Adipose tissue (tissue), 3 donors: ENCODE data around the gene CDK15. TPM values are rescaled to one million over a fixed set of nuclear protein-coding genes. Genes with fewer than 3 reads are reported as not detected.

Source experiments
- H3K27ac ChIP-seq: one replicate; pipeline ENCODE4 v1.5.1; 2013; ENCODE audit warnings: low read depth, low read length
- WGBS, 3 donors: extraction: QIAGEN DNeasy Blood & Tissue Kit; methylation state at CpG; one replicate each; pipeline ENCODE4 v1.1.7; 2013; 5-methylcytosine and 5-hydroxymethylcytosine counted together
- polyA plus RNA-seq, 3 donors: library from polyadenylated mRNA; stranded (reverse); fragments of 200-250 nt; gene quantifications; one replicate each; pipeline ENCODE4 v1.2.3, GENCODE V29; 2013
- donor health status: healthy with polysubstance abuse.
- donor health status: Bipolar disorder and iron deficiency.
- donor health status: healthy.

CDK15 gene
- polyA plus RNA-seq, 3 donors = 0.30 to 4.9 (median 0.58) TPM

DNA sequence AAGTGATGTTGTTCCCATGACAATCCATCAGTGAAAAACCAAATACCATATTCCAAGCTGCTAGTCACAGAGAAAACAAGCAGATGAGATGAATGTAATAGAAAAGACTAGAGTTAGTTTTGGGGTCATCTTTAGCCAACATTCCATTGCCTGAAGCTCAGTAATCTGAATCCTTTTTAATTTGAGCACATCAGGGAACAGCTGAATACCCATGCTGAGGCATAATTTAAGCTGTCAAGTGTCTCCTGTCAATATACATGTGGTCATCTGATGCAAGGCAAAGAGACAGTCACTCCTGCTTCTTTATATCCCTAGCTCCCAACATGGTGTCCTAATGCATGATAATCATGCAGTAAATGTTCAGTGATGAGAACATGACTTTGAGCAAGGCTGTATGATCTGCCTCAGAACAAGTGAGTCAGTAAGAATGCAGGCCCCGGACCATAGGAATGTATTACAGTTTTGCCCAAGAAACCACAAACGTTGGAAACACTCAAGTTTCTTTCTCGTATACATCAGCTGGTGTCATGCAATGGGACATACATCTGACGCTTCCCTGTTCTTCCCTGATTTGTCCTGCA lies 48.0 kb downstream of the CDK15 start:
- 81 to 82% (median 81%) methylated on average over 4 of the region's 4 CpGs for WGBS, 3 donors
- no peak overlapping the region for H3K27ac ChIP-seq

DNA sequence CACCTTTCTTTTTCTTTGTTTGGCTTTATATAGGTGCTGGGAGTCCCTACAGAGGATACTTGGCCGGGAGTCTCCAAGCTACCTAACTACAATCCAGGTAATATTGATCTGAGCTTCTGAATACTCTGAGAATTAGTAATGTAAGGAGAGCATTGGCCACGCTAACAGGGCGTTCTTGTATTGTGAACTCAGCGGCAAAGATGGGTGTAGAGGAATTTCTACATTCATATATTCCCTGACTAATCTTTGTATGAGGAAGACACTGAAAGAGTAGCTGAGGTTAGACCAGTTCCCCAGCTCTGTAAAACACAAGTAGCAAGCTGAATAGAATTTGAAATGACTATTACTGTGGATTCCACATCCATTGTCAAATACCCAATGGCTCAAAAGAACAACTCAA lies 48.5 kb downstream of the CDK15 start:
- 87 to 97% (median 94%) methylated on average over 4 of the region's 4 CpGs for WGBS, 3 donors
- H3K27ac ChIP-seq = no peak overlapping the region

DNA sequence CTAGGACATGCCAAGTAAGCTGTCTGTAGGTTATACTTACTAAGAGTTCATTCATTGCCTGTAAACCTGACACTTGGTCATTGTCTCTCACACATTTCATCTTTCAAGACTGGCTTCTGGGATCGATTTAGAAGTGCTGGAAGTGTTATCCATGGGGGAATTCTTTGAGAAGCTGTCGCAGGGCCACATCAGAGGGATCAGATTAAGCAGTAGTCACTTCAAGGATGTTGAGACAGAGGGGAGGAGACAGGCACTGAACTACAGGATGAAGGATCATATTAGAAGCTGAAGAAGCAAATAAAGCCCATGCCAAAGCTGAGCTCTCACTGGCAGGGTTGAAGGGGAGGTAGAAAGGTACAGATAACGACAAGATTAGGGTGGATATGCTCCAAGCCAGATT lies 49.0 kb downstream of the CDK15 start:
- 75 to 84% (median 79%) methylated on average over 3 of the region's 3 CpGs for WGBS, 3 donors
- no peak overlapping the region for H3K27ac ChIP-seq

DNA sequence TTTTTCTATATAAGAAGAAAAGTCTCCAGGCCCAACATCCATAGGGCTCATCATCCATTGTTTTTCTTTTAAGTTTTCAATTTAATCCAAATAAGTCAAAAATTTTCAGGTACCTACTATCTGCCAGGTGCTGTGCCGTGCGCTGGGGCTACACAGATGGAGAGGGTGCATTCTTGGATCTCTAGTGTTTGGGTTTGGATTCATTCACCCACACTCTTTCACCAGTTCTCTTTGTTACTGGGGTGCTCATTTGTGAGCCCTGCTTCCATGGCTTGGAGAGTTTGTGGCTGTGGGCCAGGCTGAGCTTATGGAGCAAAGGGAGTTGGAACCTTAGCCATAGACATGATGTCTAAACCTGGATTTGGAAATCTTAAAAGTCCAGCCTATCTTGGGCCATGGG lies 51.0 kb downstream of the CDK15 start:
- H3K27ac ChIP-seq = no peak overlapping the region
- WGBS, 3 donors = 97 to 100% (median 98%) methylated on average over 2 of the region's 2 CpGs

DNA sequence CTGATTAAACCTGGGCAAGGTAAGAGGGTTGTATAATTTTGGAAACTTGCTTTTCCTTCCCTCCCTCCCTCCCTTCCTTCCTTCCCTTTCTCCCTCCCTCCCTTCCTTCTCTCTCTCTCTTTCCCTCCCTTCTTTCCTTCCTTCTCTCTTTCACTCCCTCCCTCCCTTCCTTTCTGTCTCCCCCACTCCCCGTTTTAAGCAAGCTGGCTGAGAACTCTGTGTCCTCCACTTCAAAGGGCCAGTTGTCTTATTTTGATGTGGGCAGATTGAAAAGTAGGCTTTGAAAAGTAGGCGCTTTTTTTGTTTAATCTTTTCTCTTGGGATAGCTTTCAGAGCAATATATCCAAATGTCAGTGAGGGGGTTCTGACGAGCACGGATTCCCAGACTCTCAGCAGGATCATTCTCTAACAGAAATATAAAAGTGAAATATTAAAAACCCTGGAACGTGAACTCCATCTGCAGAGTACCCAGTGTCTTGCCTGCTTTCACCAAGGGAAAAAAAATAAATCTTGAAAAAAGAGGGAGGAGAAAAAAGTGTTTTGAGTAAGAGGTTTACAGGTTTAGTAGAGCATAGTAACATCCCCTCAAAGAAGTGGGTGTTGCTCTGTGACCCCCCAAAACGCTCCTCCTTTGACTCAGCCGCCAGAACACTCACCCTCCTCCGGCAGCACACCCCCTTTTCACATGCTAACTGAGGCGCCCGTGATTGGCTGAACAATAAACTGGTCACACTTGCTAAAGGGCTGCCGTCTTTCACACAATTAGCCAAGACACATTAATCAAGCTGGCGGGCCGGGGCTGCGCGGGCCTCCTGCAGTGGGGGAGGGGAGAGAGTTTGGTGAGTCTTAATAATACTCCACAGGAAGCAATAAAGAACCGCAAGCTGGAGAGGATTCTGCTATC lies 52.2 kb downstream of the CDK15 start:
- no peak overlapping the region for H3K27ac ChIP-seq
- WGBS, 3 donors = 5 to 11% (median 7%) methylated on average over 16 of the region's 16 CpGs

DNA sequence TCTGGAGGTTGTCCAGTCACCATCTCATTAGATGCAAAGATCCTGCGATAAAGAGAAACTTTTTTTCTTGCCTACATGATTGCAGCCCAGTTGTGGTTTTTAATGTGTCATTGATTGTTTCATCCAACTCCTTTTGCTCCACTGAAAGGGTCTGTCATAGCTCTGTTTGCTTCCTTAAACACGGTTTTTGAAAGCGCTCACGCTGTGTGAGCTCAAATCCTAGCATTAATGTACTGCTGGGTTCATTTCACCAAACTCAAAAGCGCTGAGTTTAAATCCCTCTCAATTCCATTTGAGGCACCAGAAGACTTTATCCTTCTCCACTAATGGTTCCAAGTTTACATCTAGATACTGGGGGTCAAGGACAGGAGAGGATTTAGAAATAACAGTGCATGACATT lies 53.6 kb downstream of the CDK15 start:
- no peak overlapping the region for H3K27ac ChIP-seq
- WGBS, 3 donors = 85 to 91% (median 89%) methylated on average over 5 of the region's 5 CpGs

DNA sequence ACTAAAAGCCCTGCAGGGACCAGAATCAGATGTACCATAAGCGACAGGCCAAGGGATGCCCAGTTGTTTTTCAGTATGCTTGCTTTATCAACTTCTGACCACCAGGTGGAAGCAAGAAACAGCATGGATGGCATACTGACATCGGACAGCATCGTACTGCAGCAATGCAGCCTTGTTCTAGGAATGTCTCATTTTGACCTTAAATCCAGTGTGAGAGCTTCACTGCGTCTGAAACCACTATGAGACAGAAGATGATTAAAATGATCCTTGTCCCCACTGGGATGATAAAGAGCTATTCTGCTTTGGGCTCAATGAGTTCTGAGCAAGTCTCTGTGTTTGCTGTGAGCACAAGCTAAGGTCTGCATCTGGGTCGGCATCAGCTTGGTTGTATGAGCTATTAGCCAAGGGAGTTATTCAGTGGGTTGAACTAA lies 54.3 kb downstream of the CDK15 start:
- 13 to 18% (median 16%) methylated on average over 5 of the region's 5 CpGs for WGBS, 3 donors
- H3K27ac ChIP-seq = no peak overlapping the region

DNA sequence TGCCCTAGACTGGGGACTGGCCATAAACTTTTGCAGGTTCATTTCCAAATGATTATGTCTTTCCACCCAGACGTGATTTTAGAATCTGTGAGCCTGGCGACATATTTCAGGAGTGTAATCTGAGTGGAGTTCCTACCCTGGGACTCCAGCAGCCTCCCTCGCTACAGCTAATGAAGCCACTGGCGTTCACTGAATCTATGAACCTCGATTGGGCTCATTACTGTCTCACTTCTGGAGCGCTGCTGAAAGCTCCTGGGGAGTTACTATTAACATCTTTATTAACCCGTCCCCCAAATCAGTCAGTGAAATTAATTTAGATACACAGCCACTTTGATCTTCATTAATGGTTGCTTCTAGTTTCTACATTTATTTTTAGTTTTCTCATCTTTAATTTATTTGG lies 56.5 kb downstream of the CDK15 start:
- H3K27ac ChIP-seq = no peak overlapping the region
- 89 to 92% (median 91%) methylated on average over 7 of the region's 7 CpGs for WGBS, 3 donors

DNA sequence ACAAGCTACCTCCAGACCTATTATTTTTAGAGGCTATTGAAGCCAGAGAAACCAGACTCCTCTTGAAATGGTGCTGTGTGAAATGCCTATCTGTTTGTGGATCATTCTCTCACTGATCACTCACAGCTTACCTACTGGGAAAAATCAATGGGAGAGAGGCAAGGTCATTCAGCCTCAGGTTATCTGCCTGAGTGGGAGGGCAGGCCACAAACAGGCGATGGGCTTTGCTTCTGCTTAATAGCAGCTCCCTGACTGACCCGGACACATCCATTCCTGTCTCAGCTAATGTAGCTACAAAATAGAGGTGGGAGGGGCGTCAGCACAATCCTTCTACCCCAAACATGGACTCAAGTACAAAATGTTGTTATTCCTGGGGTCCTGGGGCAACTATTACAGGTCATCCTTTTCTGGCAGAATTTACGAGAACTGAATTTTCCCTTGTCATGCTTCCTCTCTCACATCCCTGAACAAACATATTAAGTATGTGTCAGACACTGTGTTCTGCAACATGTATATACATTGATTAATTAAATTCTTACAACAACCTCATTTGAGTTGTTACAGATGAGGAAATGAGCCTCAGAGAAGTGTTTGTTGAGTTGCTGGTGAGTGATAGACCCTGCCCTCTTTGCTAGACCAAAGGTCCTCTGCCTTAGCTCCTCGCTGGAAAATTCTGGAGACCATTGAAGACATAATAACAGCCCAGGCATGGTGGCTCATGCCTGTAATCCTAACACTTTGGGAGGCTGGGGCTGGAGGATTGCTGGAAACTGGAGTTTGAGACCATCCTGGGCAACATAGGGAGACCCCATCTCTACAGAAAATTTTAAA lies 60.5 kb downstream of the CDK15 start:
- WGBS, 3 donors = 52 to 82% (median 72%) methylated on average over 5 of the region's 5 CpGs
- H3K27ac ChIP-seq = no peak overlapping the region

DNA sequence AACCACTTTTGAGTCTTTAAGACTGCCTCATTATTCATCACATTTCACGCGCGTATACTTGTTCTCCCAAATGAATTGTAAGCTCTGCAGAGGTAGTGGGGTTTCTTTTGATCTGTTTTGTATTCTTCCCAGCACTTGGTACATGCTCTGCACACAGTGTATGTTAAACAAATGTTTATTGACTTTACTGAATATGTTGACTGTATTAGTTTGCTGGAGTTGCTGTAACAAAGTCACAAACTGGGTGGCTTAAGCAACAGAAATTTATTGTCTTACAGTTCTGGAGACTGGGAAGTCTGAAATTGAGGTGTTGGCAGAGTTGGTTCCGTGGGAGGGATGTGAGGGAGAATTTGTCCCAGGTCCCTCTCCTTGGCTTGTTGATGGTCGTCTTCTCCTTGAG lies 65.1 kb downstream of the CDK15 start:
- no peak overlapping the region for H3K27ac ChIP-seq
- 95 to 98% (median 96%) methylated on average over 5 of the region's 5 CpGs for WGBS, 3 donors

DNA sequence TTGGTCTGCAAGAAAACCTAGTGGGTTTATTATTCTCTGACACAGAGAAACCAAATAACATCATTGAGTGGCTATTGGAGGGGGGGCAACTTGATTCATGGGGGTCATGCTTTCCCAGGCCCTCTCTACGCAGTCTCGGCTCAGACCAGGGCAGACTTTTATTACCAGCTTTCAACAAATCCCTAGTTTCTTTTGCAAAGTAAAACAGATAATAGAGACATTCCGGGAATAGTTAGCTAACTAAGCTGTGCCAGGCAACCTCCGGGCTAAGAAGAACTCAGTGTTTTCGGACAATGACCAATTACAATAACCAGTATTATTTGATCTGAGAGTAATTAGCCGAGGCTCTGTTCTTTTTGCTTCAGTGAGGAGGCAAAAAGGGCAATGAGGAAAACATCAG lies 66.3 kb downstream of the CDK15 start:
- no peak overlapping the region for H3K27ac ChIP-seq

DNA sequence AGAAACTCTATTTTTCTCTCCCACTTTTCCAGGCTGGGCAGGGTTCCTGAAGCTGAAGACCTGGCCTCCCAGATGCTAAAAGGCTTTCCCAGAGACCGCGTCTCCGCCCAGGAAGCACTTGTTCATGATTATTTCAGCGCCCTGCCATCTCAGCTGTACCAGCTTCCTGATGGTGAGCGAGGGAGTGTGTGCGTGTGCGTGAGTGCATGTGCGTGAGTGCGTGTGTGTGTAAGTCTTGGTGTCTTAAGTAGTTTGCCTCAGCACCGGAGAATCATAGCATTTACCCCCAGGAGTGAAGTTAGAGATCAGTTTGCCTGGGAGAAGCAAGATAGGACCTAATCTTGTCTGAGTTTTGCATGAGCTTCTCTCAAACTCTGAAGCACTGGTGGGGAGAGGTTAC lies 73.7 kb downstream of the CDK15 start:
- WGBS, 3 donors = 50 to 77% (median 63%) methylated on average over 10 of the region's 10 CpGs
- no peak overlapping the region for H3K27ac ChIP-seq

More for the DNA sequence above, 66.3 kb downstream of the CDK15 start:
- 72 to 88% (median 88%) methylated on average over 6 of the region's 6 CpGs for WGBS, 3 donors

DNA sequence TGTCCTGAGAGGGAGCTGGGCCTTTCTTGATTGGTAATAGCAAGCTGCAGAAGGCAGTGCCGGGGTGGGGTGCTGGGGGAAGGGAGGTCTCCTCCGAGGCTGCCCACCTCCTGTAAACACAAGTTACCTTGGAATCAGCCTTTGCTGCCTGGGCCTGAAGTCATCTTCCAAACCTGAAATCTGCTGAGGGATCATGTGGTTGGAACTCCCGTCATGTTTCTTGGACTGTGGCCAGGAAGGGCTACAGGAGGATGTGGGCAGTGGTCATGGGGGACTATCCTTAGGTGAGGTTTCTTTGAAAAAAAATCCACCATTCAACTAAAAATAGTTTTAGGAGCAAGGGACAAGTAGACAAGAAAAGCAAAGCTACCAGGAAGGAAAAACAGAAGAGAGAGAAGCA lies 74.2 kb downstream of the CDK15 start:
- 18 to 30% (median 28%) methylated on average over 3 of the region's 3 CpGs for WGBS, 3 donors
- no peak overlapping the region for H3K27ac ChIP-seq

DNA sequence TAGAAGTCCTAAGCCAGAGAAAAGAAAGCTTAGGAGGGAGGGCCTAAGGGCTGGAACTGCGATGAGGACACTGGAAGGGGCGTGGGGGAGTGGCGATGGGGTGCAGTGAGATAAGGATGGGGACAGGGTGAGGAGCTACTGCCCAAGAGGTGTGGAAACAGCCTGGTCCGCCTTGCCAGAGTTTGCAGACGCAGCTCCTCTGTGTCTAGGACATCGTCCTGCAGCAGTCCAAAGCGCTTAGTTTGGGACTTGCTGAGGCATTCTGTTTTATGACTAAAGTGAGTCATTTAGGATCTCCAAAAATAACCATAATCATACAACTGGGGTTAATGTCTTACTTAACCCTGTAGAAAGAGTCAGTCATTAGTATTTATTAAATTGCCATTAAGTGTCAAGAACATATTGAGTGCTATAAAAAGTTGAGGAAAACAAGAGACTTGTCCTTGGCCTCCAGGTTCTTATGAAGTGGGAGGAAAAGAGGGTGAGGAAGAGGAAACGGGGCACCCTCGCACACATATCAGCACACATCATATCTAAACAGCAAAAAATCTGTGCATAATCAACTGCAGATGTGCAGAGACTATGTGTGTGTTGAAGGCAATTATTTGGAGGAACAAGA lies 74.8 kb downstream of the CDK15 start:
- H3K27ac ChIP-seq = no peak overlapping the region
- 43 to 67% (median 57%) methylated on average over 9 of the region's 9 CpGs for WGBS, 3 donors

DNA sequence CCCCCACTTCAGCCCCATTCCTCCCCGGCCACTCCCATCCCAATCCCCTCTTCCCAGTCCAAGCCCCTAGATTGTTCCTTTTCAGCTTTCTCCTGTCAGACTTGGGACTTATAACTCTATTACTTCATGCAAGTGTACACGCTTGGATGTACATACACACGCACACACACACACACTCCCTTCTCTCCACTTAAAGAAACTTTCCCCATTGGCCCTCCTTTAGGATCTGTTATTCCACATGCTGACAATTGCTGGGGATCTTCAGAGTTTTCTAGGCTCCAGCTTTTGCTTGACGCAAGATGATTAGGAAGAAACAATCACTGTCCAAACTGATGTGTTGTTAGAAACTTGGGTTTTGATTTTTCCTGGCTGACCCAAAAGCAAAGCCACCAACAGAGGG lies 75.4 kb downstream of the CDK15 start:
- WGBS, 3 donors = 87 to 92% (median 91%) methylated on average over 4 of the region's 4 CpGs
- no peak overlapping the region for H3K27ac ChIP-seq

DNA sequence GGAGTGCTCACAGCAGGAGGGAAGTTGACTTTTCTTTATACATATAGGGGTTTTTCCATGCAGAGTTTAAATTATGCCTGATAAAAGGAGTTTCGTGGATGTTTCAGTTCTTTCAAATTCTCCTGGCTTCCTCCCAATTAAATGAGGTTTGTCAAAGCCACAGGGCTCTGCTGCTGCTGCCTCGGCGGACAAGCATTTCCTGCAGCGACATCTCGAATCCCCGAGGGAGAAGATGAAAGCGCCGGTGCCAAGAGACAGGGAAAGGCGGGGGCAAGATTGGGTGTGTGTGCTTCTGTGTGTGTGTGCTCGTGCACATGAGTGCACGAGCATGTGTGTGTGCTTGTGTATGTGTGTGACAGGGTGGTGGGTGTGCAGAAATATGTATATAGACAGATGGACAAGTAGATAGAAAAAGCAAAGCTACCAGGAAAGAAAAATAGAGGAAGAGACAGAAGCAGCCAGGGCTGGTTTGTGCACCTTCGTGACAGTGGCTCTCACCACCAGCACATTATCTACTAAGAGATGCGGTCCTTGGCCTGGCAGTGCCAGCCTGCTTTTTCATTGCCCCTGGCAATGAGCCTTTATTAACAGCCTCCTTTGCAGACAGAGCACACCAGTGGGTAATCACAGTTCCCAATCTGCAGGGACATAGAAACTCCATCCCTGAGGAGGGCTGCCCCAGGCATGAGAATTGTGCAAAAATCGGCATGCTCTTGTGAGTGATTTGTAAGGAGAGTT lies 76.2 kb downstream of the CDK15 start:
- H3K27ac ChIP-seq = no peak overlapping the region
- WGBS, 3 donors = 22 to 55% (median 22%) methylated on average over 14 of the region's 14 CpGs

DNA sequence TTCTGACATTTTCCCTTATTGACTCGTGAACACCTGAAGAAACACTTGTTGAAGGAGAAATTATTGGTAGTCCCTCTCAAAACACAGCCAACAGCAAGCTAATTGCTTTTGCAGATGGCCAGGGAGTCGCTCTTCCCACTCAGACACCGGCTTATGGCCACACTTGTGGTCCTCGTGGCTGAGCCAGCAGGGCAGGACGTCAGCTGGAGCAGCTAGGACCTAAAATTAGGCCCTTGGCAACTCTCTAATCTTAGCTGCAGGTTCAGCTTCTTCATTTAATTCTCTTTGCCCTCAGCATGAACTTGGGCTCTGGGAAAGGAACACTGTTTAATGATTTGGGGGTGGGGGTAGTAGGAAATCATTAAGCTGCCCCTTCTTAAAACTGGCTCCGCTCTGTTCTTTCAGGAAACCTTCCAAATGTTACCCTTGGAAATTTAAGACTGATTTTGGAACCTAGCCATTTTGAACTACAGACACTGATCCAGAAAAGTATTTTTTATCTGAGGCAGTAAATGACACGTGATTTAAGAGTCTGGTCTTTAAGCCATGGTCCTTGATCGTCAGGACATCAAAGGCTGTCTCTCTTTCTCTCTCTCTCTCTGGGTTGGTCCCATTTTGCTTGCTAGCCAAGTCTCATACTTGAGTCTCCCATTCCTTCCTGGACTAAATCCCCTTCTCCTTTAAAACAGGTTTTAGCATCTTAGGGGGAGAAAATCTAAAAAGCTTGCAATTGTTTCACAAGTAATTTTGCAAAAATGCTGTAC lies 77.5 kb downstream of the CDK15 start:
- WGBS, 3 donors = 23 to 53% (median 39%) methylated on average over 8 of the region's 8 CpGs
- H3K27ac ChIP-seq = no peak overlapping the region
